ENCODE results near the gene NTN3.
A peak's percentile ranks its signal among the peaks of the same experiment; 100 is the strongest.

NTN3 gene

DNA sequence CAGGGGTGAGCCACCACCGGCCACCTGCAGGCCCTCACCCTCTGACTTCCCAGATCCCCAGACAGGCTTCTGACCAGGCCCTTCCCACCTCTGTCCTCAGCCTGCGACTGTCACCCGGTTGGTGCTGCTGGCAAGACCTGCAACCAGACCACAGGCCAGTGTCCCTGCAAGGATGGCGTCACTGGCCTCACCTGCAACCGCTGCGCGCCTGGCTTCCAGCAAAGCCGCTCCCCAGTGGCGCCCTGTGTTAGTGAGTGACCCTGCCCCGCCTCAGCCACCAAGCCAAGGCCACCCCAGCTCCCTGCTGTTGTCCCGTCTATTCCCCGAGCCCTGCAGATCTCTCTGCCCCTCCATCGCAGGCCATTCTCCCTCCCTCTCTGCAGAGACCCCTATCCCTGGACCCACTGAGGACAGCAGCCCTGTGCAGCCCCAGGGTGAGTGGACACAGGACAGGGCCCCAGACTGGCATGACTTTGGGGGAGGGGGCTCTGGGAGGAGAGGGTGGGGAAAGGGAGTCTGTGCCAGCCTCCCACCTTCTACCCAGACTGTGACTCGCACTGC is 1.9 kb downstream of the NTN3 start:
- Histone ChIP-seq H3K4me3 (replicated peaks; ENCODE audit: low read depth, low read length) (no peak overlapping the region), H3K27me3 (replicated peaks; ENCODE audit: control insufficient read depth, insufficient read depth, low read length) (no peaks in the 10 kb centered on the region; the same call in 1 of the 2 replicates), H3K36me3 (ENCODE audit: control insufficient read depth, insufficient read depth, low read length) (no peaks in the 10 kb centered on the region)
- TF ChIP-seq, protein P1, sequence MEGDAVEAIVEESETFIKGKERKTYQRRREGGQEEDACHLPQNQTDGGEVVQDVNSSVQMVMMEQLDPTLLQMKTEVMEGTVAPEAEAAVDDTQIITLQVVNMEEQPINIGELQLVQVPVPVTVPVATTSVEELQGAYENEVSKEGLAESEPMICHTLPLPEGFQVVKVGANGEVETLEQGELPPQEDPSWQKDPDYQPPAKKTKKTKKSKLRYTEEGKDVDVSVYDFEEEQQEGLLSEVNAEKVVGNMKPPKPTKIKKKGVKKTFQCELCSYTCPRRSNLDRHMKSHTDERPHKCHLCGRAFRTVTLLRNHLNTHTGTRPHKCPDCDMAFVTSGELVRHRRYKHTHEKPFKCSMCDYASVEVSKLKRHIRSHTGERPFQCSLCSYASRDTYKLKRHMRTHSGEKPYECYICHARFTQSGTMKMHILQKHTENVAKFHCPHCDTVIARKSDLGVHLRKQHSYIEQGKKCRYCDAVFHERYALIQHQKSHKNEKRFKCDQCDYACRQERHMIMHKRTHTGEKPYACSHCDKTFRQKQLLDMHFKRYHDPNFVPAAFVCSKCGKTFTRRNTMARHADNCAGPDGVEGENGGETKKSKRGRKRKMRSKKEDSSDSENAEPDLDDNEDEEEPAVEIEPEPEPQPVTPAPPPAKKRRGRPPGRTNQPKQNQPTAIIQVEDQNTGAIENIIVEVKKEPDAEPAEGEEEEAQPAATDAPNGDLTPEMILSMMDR (IDR thresholded peaks at IDR 0.05; ENCODE audit: insufficient read depth, low read length, poor library complexity, severe bottlenecking), result no peak
- no peak for DNase-seq (ENCODE audit: extremely low read depth, insufficient read length)

DNA sequence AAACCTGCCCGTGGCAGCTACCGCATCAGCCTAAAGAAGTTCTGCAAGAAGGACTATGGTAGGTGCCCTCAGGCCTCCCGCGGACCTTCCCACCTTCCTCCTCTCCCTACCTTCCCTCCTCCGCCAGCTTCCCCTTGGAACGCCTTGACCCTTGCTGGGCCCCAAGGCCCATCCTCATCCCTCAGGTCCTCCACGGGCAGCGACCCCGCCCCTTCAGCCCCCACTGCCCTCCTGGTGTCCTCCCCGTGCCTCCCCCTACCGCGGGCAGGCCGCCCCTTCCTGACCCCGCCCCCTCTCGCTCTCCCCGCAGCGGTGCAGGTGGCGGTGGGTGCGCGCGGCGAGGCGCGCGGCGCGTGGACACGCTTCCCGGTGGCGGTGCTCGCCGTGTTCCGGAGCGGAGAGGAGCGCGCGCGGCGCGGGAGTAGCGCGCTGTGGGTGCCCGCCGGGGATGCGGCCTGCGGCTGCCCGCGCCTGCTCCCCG is 2.4 kb downstream of the NTN3 start:
- no peak for DNase-seq (ENCODE audit: extremely low read depth, insufficient read length)
- Histone ChIP-seq H3K36me3 (ENCODE audit: control insufficient read depth, insufficient read depth, low read length) (no peaks in the 10 kb centered on the region), H3K4me3 (replicated peaks; ENCODE audit: low read depth, low read length) (peak overlapping the region; percentile 38), H3K27me3 (replicated peaks; ENCODE audit: control insufficient read depth, insufficient read depth, low read length) (no peaks in the 10 kb centered on the region; the same call in 1 of the 2 replicates)
- TF ChIP-seq, protein P1 (IDR thresholded peaks at IDR 0.05; ENCODE audit: insufficient read depth, low read length, poor library complexity, severe bottlenecking), result no peak

DNA sequence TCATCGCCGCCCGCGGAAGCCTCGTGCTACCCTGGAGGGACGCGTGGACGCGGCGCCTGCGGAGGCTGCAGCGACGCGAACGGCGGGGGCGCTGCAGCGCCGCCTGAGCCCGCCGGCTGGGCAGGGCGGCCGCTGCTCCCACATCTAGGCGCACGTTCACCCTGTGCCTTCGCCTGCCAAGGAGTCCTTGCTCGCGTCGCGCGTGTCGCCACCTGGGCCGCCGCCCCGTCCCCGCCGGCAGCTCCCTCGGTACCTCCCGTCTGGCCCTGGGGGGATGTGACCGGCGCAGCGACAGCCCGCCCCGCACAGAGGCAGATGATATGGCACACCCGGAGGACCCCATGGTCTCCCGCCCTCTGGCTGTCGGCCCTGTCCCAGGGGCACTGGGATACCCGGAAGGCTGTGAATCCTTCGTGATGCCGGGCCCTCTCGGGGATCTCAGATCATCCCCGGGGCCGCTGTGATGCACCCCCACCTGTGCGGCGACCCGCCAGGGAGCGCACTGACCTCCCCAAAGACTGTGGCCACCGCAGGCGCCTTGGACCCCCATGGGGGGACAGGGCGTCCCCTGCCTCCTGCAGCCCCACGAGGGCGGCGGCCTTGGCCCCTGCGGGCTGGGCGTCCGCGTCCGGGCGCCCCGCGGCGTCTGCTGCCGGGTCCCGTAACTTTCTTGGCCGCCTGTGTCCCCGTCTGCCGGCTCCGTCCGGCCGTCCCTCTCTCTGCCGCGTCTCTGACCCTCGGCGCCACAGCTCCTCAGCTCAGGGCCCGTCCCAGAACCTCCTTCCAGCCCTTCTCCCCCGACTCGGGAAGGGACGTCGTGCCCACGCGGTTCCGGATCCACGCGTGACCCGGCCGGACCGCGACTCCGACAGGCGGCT is 3.1 kb downstream of the NTN3 start:
- TF ChIP-seq, protein P1 (IDR thresholded peaks at IDR 0.05; ENCODE audit: insufficient read depth, low read length, poor library complexity, severe bottlenecking), result no peak
- H3K27me3 ChIP-seq (replicated peaks; ENCODE audit: control insufficient read depth, insufficient read depth, low read length), result no peaks in the 10 kb centered on the region; the same call in 1 of the 2 replicates
- DNase-seq (ENCODE audit: extremely low read depth, insufficient read length), result peak; percentile 77
- no peaks in the 10 kb centered on the region for H3K36me3 ChIP-seq (ENCODE audit: control insufficient read depth, insufficient read depth, low read length)
- H3K4me3 ChIP-seq (replicated peaks; ENCODE audit: low read depth, low read length), result peak overlapping the region; percentile 78

DNA sequence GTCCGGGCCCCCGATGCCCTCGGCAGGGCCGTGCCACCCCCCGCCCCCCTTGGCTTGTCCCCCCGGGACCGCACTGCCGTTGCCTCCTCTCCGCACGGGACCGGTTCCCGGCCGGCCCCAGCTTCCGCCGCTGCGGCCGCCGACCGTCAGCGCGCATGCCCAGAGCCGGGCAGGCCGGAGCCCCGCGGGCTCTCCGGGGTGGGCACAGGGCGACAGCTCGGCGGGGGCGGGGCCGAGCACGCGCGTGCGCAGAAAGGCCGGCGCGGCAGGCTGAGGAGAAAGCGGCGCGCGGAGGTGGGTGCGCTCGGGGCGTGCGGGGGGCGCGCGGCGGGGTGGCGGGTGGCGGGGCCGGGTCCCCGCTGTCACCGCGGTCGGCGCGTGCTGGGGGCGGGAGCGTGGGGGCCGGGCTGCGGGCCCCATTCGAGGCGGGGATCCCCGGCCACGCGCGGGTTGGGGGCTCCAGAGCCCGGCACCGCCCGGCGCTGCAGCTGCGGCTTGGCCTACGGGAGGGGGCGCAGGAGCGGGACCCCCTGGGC is 3.8 kb downstream of the NTN3 start, which contains the start of gene TBC1D24:
TSS of gene TBC1D24 (plus strand) at position 251 of the 536 bp plus-strand sequence. CDS start 21,022 bp downstream, outside the sequence.
- DNase-seq (ENCODE audit: extremely low read depth, insufficient read length), result peak; percentile 89
- Histone ChIP-seq H3K4me3 (replicated peaks; ENCODE audit: low read depth, low read length) (peak within 1 kb of the TSS; percentile 78), H3K27me3 (replicated peaks; ENCODE audit: control insufficient read depth, insufficient read depth, low read length) (no peaks in the 10 kb centered on the region; the same call in 1 of the 2 replicates), H3K36me3 (ENCODE audit: control insufficient read depth, insufficient read depth, low read length) (no peaks in the 10 kb centered on the region)
- TF ChIP-seq, protein P1 (IDR thresholded peaks at IDR 0.05; ENCODE audit: insufficient read depth, low read length, poor library complexity, severe bottlenecking), result no peak

DNA sequence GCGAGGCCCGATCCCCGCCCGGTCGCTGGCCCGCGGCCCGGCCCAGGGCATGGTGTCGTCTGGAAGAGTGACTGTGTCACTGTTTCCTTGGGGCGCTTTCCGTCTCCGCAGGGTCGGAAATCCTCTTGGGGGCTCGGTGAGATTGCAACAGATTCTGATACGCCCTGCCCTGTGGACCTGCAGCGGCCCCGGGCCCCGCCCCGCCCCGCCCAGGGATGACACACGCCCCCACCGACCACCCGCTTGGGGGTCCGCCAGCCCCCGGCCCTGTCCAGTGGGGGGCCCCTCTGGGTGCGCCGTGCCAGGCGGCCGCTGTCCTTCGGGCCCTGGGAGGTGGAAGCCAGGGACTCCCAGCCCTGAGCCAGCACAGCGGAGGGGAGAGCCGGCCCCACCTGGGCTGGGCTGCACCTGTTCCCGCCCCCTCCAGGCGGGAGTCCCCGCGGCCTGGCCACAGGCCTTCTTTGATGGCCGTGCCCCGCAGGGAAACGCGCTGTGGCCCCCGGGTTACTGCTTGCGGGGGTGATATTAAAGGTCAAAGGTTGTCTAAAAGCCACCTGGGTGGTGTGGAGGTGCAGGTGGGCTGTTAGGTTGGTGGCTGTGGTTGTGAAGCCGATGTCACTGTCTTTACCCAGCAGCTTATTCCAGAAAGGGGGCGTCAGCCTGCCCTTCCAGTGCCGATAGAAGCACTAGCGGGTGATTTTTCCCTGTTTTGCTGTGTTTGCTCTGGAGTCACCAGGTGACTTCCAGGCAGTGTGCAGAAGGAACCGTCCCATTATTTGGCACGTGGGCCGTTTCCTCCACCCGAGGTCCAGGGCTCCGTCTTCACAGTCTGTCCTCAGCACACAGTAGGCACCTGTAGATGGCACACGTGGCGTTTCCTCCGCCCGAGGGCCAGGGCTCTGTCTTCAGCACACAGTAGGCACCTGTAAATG is 4.6 kb downstream of the NTN3 start:
- DNase-seq (ENCODE audit: extremely low read depth, insufficient read length), result no peak
- TF ChIP-seq, protein P1 (IDR thresholded peaks at IDR 0.05; ENCODE audit: insufficient read depth, low read length, poor library complexity, severe bottlenecking), result no peak
- Histone ChIP-seq H3K36me3 (ENCODE audit: control insufficient read depth, insufficient read depth, low read length) (no peaks in the 10 kb centered on the region), H3K27me3 (replicated peaks; ENCODE audit: control insufficient read depth, insufficient read depth, low read length) (no peaks in the 10 kb centered on the region; the same call in 1 of the 2 replicates), H3K4me3 (replicated peaks; ENCODE audit: low read depth, low read length) (peak overlapping the region; percentile 65)

Measured in GM06990 (cell line).